ENCODE data around the gene GH2.
"Not testable (repeated sequence)": the region's sequence is repeated elsewhere in the genome, so short reads cannot be mapped to it uniquely, and the experiment has no call there.

Gene GH2

DNA sequence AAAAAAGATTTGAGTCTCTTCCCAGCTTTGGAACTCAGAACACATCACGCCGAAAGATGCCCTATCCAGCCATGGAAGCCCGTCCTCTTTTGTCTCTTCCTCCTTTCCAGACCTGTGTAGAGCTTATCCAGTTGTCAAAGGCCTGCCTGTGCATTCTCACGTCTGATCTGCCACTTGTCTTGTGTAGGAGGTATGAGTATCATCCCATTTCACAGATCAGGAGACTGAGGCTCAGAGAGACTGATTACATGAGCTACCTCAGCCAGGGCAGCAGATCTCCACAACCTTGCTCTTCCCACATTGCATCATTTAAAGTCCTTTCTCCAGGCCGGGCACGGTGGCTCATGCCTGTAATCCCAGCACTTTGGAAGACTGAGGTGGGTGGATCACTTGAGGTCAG is 7.1 kb downstream of the GH2 start:
- in situ Hi-C loops (cut with HindIII; ENCODE audit: low sequenced_read_pairs): not testable (repeated sequence)

- in situ Hi-C loops (cut with HindIII; ENCODE audit: low sequenced_read_pairs): not testable (repeated sequence)
These were observed 7.6 kb downstream of the GH2 start for GRCh38 chr17:63874061-63874626.

- in situ Hi-C loops (cut with HindIII; ENCODE audit: low sequenced_read_pairs): not testable (repeated sequence)
These were observed 8.2 kb downstream of the GH2 start, which contains the start of gene CSH2 for GRCh38 chr17:63873577-63873976. CSH2 (minus strand) TSS chr17:63873677; CDS start chr17:63873614, 63 bp downstream.

GRCh38 chr17:63871646-63872365 is 9.9 kb downstream of the GH2 start:
- in situ Hi-C loops (cut with HindIII; ENCODE audit: low sequenced_read_pairs): not testable (repeated sequence)

DNA sequence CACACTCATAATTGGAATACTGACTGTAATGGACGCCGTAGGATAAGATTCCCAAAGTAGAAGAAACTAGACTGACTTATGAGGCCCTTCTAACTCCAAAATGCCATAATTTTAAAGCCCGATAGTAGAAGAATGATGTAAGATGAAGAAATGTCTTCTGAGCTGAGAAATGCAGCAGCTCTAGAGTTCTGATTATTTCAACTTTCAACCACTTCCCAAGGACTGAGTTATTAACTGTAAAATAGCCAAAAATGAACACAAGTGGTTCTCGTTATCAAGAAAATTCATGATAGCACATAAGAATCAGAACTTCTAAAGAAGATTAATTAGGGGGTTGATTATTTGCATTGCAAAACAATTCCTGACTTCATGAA is 11.5 kb downstream of the GH2 start:
- in situ Hi-C loops (cut with HindIII; ENCODE audit: low sequenced_read_pairs): not testable (repeated sequence)

DNA sequence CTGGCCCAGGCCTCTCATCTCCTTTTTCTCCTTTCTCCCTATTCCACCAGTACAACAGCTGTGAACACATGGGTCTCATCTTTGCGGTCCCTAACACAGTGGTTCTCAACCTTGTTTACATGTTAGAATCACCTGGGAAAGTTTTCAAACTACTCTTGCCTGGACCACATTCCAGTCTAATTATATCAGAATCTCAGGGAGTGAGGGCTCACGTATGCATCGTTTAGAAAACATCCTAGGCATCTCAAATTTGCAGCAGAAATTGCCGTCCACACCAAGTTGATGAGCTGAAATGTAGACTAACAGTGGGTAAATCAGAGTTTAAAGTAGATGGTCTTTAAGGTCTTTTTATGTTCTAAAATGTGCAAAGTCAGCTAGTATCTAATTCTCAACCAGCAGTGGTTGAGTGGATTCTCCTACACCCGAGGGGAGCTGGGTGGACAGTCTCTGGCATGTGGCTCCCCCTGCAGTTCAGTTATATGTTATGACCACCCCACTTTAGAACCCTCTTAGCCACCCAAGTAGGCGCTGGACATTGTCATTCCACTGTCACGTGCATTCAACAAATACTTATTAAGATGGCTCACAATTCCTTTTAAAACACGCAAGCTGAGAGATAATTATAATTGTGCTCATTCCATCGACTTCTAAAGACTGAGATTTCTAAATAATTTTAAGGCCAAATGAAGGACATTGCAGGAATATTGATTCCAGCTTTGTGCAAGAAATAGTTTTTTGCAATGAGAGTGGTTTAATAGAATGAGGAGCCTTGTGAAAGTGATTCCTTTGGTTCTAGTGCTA is 12.1 kb downstream of the GH2 start:
- in situ Hi-C loops (cut with HindIII; ENCODE audit: low sequenced_read_pairs): not testable (repeated sequence)

DNA sequence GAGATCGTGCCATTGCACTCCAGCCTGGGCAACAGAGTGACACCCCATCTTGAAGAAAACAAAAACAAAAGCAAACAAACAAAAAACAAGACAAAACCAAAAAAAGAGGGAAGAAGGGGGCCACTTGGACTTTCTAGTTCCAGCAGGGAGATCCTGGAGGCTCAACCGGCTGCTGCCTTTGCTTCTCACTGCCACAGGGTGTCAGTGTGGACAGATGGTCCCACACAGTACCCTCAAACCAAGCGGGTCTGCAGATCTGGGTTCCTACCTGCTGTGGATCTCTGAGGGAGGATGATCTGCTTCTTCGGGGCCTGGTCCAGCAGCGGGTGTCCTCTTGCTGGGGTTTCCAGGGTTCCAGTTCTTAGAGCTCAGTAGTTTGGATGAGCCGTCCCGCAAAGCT is 15.1 kb downstream of the GH2 start:
- in situ Hi-C loops (cut with HindIII; ENCODE audit: low sequenced_read_pairs): not testable (repeated sequence)

DNA sequence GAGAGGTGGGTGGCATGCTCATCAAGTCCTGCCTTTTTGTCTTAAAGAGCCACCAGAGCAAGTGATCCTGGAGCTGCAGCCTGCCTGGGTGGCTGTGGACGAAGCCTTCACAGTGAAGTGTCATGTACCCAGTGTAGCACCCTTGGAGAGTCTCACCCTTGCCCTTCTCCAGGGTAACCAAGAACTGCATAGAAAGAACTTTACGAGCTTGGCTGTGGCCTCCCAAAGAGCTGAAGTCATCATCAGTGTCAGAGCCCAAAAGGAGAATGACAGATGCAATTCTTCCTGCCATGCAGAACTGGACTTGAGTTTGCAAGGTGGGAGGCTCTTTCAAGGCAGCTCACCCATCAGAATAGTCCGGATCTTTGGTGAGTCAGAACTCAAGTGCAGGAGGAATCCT is 22.5 kb downstream of the GH2 start:
- in situ Hi-C loops (cut with HindIII; ENCODE audit: low sequenced_read_pairs): no loop called here

GRCh38 chr17:63856425-63856824 is 25.3 kb downstream of the GH2 start:
- in situ Hi-C loops (cut with HindIII; ENCODE audit: low sequenced_read_pairs): not testable (repeated sequence)

DNA sequence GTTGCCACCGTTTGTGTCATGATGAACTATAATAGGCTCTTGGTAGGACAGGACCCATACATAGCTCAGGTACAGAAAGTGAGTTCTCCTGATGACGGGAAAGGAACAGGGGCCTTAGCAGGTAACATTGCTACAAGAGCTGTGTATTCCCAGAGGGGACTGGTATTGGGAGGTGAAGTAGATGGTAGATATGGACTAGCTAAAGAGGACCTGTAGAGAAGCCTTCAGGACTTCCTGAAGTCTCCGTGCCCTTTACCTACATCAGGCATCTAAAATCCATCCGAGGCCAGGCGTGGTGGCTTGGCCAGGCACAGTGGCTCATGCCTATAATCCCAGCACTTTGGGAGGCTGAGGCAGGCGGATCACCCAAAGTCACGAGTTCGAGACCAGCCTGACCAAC is 26.6 kb downstream of the GH2 start:
- in situ Hi-C loops (cut with HindIII; ENCODE audit: low sequenced_read_pairs): no loop called here

DNA sequence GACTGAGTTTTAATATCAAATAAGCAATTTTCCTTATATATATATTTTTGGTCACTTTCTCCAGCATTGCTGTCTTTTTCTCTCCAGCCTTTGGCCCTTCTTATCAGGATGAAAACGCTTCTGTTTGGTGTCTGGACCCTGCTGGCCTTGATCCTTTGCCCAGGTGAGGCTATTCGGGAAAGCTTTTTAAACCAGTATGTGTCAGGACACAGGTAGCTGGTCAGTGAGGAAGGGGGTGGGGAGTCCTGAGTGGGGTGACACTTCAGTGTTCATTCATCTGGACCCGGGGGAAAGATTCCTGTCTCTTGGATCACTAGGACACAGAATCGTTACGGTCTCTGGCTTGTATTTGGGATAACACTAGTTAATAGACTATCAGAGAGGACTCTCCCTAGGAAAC is 27.0 kb downstream of the GH2 start:
- in situ Hi-C loops (cut with HindIII; ENCODE audit: low sequenced_read_pairs): no loop called here

DNA sequence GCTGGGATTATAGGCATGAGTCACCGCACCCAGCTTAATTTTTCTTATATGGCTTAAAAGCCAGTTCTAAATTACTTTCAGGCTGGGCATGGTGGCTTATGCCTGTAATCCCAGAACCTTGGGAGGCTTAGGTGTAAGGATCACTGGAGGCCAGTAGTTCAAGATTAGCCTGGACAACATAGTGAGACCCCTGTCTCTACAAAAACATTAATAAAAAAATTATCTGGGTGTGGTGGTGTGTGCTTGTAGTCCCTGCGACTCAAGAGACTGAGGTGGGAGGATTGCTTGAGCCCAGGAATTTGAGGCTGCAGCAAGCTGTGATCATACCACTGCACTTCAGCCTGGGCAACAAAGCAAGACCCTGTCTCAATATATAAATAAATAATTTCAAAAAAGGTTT is 28.5 kb downstream of the GH2 start:
- in situ Hi-C loops (cut with HindIII; ENCODE audit: low sequenced_read_pairs): no loop called here

DNA sequence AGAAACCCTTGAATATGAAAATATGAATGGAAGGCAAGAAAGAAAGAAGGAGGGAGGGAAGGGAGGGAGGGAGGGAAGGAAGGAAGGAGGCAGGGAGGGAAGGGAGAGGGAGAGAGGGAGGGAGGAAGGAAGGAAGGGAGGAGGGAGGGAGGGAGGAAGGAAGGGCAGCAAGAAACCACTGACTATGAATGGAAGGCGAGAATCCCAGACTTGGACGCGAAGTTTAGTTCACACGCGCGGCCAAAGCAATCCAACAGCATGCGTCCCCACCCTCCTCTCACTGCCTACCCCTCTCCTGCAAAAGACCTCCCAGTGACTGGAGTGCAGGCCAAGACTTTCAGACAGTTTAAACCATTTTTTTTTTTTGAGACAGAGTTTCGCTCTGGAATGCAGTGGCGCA is 31.3 kb downstream of the GH2 start:
- in situ Hi-C loops (cut with HindIII; ENCODE audit: low sequenced_read_pairs): no loop called here

GRCh38 chr17:63848834-63849689 is 32.7 kb downstream of the GH2 start:
- in situ Hi-C loops (cut with HindIII; ENCODE audit: low sequenced_read_pairs): no loop called here

DNA sequence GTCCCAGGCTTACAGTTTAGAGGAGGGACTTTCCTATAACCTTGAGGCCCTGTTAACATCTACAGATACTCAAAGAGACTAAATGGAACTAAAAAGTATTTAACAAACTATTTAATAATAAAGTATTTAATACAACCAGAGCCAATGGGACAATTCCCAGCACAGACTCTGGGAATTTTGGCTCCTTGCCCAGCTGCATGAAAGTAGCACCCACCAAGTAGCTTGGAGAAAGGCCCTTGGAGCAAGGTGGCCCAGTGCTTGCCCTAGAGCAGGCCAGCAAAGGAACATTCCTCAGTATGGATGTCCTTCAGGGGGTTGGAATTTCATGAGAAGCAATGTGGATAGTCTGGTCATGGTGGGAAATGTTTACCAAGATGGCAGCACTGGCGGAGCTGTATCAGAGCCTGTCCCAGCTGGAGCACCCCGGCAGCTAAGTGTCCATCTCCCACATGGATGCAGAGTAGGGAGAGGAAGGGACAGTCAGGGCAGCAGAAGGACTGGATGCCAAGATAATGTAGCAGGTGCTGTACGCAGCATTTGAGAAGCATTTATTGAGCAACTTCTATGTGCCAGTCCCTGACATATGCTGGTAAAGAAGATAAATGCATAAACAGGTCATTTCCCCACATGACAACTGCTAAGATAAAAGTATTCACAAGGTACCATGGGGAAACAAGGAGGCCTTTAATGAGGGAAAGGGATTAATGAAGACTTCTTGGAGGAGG is 34.1 kb downstream of the GH2 start:
- in situ Hi-C loops (cut with HindIII; ENCODE audit: low sequenced_read_pairs): no loop called here

DNA sequence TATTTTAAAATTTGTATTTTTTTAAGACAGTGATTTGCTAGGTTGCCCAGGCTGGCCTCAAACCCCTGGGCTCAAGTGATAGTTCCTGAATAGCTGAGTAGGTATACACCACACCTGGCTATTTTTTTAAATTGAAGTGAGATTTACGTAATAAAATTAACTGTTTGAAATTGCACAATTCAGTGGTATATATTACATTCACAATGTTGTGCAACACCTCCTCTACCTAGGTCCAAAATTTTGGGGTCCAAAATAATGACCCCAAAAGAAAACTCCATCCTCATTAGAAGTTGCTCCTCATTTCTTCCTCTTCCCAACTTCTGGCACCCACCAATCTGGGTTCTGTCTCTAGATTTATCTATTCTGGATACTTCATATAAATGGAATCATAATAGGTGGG is 36.2 kb downstream of the GH2 start:
- in situ Hi-C loops (cut with HindIII; ENCODE audit: low sequenced_read_pairs): no loop called here

DNA sequence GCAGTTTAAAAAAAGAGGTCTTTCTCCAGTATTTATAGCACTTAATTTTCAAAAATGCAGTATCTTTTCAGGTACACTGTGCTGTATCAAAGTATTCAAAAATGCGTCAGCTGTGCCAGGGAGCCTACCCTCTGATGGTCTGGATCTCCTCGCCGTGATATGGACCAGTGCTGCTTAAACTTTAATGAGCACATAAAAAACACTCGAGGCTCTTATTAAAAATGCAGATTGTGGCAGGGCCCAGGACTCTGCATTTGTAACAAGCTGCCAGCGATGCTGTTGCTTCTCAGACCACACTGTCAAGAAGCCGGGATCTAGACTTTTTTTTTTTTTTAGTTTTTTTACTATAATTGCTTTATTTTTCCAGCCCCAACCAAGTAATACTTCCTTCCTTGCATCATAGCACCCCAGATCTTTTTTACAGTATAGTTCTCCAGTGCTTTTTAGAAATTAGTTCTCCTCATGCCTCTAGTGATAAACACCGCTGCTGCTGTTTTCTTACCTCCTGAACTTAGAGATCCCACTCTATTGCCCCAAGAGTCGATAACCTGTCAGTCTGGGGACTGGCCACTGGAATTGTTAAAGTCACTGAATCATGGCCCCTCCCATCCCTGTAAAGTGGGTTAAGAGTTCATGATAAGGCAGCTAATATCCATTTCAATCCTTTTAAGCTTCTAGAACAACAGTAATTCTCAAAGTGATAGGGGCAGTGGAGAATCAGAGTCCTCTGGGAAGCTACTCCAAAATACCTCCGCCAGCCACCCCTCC is 37.6 kb downstream of the GH2 start:
- in situ Hi-C loops (cut with HindIII; ENCODE audit: low sequenced_read_pairs): no loop called here

- in situ Hi-C loops (cut with HindIII; ENCODE audit: low sequenced_read_pairs): not testable (repeated sequence)
These were observed 38.3 kb downstream of the GH2 start for GRCh38 chr17:63843387-63843888.
